ENCODE measurements around the gene GHRL.
A peak's percentile ranks its signal among the peaks of the same experiment; 100 is the strongest.
"Not testable (repeated sequence)": the region's sequence is repeated elsewhere in the genome, so short reads cannot be mapped to it uniquely, and the experiment has no call there.

The GHRL gene

DNA sequence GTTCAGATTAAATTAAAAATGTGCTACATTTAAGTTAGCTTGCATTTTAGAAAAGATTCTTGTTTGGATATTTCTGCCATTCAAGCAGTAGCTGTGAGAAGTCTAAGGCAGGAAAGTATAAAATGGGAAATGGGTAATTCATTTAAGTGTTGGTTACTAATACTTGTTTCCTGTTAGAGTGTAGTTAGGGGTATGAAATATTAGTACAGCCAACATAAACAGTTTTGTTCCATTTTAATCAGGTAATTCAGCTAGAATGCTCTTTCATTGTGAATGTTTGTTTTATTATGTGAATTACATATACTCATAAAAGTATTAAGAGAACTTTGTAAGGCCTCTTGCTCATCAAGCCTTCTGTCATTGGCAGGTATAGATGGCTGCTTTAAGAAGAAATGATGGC lies 24.6 kb downstream of the GHRL start:
- Histone ChIP-seq H3K9ac (ENCODE audit: low read depth, low read length) (no peak overlapping the region), H3K27me3 (ENCODE audit: control insufficient read depth, insufficient read depth, low read length) (no peaks in the 10 kb centered on the region), H3K9me3 (ENCODE audit: control insufficient read depth, insufficient read depth, low read length) (no peaks in the 10 kb centered on the region), H3K4me1 (ENCODE audit: control insufficient read depth, insufficient read depth, low read length) (no peaks in the 10 kb centered on the region), H3K4me3 (ENCODE audit: low read depth, low read length) (no peak overlapping the region), H3K36me3 (ENCODE audit: control insufficient read depth, insufficient read depth, low read length) (peaks cover 14% of the 10 kb centered on the region)

DNA sequence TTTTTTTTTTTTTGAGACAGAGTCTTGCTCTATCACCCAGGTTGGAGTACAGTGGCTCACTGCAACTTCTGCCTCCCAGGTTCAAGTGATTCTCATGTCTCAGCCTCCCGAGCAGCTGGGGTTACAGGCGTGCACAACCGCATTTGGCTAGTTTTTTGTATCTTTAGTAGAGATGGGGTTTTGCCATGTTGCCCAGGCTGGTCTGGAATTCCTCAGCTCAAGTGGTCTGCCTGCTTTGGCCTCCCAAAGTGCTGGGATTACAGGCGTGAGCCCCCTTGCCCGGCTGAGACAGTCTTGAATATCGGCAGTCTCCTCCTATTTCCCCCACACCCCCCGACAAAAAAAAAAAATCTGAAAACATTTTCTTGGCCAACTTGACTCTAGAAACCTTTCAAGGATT lies 25.8 kb downstream of the GHRL start:
- H3K4me1 ChIP-seq (ENCODE audit: control insufficient read depth, insufficient read depth, low read length); H3K4me3 ChIP-seq (ENCODE audit: low read depth, low read length); H3K27me3 ChIP-seq (ENCODE audit: control insufficient read depth, insufficient read depth, low read length); H3K9ac ChIP-seq (ENCODE audit: low read depth, low read length); H3K9me3 ChIP-seq (ENCODE audit: control insufficient read depth, insufficient read depth, low read length): not testable (repeated sequence)
- H3K36me3 ChIP-seq (ENCODE audit: control insufficient read depth, insufficient read depth, low read length): peaks cover 14% of the 10 kb centered on the region

DNA sequence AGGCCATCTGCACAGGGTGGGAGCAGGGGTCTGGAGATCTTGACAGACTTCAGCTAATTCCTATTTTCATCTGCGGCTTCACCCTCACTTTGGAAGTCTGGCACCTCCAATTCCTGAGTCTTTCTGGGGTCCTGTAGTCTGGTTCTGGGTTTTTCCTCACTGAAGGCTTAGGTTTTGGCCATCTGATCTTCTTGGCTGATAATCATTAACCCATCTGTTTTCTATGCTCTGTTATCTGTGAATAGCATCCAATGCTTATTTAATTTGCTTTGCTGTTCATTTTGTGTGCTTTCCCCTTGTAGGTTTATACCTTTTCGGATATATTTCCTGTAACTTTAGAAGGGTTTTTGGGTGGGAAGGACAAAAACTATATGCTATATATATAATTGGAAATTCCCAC lies 26.9 kb downstream of the GHRL start:
- Histone ChIP-seq H3K4me1 (ENCODE audit: control insufficient read depth, insufficient read depth, low read length) (no peaks in the 10 kb centered on the region), H3K9ac (ENCODE audit: low read depth, low read length) (no peak overlapping the region), H3K4me3 (ENCODE audit: low read depth, low read length) (no peak overlapping the region), H3K27me3 (ENCODE audit: control insufficient read depth, insufficient read depth, low read length) (no peaks in the 10 kb centered on the region), H3K9me3 (ENCODE audit: control insufficient read depth, insufficient read depth, low read length) (no peaks in the 10 kb centered on the region), H3K36me3 (ENCODE audit: control insufficient read depth, insufficient read depth, low read length) (peaks cover 14% of the 10 kb centered on the region)

- H3K4me3 ChIP-seq (ENCODE audit: low read depth, low read length): no peak overlapping the region
- no peaks in the 10 kb centered on the region for H3K9me3 ChIP-seq (ENCODE audit: control insufficient read depth, insufficient read depth, low read length)
- no peaks in the 10 kb centered on the region for H3K27me3 ChIP-seq (ENCODE audit: control insufficient read depth, insufficient read depth, low read length)
- peaks cover 10% of the 10 kb centered on the region for H3K36me3 ChIP-seq (ENCODE audit: control insufficient read depth, insufficient read depth, low read length)
- no peaks in the 10 kb centered on the region for H3K4me1 ChIP-seq (ENCODE audit: control insufficient read depth, insufficient read depth, low read length)
- H3K9ac ChIP-seq (ENCODE audit: low read depth, low read length): no peak overlapping the region
Observed at GRCh38 chr3:10263646-10264363, 28.9 kb downstream of the GHRL start.

- Histone ChIP-seq H3K9me3 (ENCODE audit: control insufficient read depth, insufficient read depth, low read length) (no peaks in the 10 kb centered on the region), H3K27me3 (ENCODE audit: control insufficient read depth, insufficient read depth, low read length) (no peaks in the 10 kb centered on the region), H3K9ac (ENCODE audit: low read depth, low read length) (no peak overlapping the region), H3K36me3 (ENCODE audit: control insufficient read depth, insufficient read depth, low read length) (peaks cover 10% of the 10 kb centered on the region), H3K4me3 (ENCODE audit: low read depth, low read length) (no peak overlapping the region), H3K4me1 (ENCODE audit: control insufficient read depth, insufficient read depth, low read length) (no peaks in the 10 kb centered on the region)
Observed at GRCh38 chr3:10262027-10262426, 30.7 kb downstream of the GHRL start.

DNA sequence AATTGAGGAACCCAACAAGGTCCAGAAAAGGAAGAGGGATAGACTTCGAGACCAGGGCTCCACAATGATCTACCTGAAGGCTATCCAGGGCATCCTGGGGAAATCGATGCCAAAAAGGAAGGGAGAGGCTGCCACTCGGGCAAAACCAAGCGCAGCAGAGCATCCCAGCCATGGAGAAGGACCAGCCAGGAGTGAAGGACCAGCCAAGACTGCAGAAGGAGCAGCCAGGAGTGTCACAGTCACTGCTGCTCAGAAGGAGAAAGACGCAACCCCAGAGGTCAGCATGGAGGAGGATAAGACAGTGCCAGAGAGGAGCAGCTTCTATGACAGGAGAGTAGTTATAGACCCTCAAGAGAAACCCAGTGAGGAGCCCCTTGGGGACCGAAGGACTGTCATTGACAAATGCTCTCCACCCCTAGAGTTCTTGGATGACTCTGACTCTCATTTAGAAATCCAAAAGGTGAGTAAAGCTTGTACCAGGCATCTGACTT lies 32.5 kb downstream of the GHRL start:
- Histone ChIP-seq H3K36me3 (ENCODE audit: control insufficient read depth, insufficient read depth, low read length) (peaks cover 8% of the 10 kb centered on the region), H3K4me1 (ENCODE audit: control insufficient read depth, insufficient read depth, low read length) (no peaks in the 10 kb centered on the region), H3K4me3 (ENCODE audit: low read depth, low read length) (no peak overlapping the region), H3K9ac (ENCODE audit: low read depth, low read length) (no peak overlapping the region), H3K27me3 (ENCODE audit: control insufficient read depth, insufficient read depth, low read length) (no peaks in the 10 kb centered on the region), H3K9me3 (ENCODE audit: control insufficient read depth, insufficient read depth, low read length) (no peaks in the 10 kb centered on the region)

DNA sequence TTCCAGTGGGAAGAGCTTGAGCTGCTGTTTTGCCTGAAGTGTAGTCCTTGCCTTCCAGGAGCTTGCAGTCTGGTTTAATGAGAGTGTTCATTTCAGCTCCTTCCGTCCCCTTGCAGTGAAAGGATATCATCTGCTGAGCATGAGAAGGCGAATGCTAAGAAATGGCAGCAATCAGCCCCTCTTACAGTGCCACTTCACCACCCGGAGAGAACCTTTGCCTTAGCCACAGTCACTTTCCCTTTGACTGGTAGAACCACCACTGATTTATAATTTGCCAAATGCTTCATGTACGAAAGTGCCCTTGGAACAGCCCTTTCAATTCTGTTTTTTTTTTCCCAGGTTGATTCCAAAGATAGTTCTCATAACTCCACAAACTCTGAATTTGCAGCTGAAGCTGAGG lies 32.9 kb downstream of the GHRL start:
- no peaks in the 10 kb centered on the region for H3K9me3 ChIP-seq (ENCODE audit: control insufficient read depth, insufficient read depth, low read length)
- H3K27me3 ChIP-seq (ENCODE audit: control insufficient read depth, insufficient read depth, low read length): no peaks in the 10 kb centered on the region
- H3K36me3 ChIP-seq (ENCODE audit: control insufficient read depth, insufficient read depth, low read length): peaks cover 8% of the 10 kb centered on the region
- H3K4me1 ChIP-seq (ENCODE audit: control insufficient read depth, insufficient read depth, low read length): no peaks in the 10 kb centered on the region
- H3K4me3 ChIP-seq (ENCODE audit: low read depth, low read length): no peak overlapping the region
- no peak overlapping the region for H3K9ac ChIP-seq (ENCODE audit: low read depth, low read length)

- Histone ChIP-seq H3K4me1 (ENCODE audit: control insufficient read depth, insufficient read depth, low read length) (no peaks in the 10 kb centered on the region), H3K36me3 (ENCODE audit: control insufficient read depth, insufficient read depth, low read length) (peaks cover 13% of the 10 kb centered on the region), H3K9me3 (ENCODE audit: control insufficient read depth, insufficient read depth, low read length) (no peaks in the 10 kb centered on the region), H3K9ac (ENCODE audit: low read depth, low read length) (no peak overlapping the region), H3K27me3 (ENCODE audit: control insufficient read depth, insufficient read depth, low read length) (no peaks in the 10 kb centered on the region), H3K4me3 (ENCODE audit: low read depth, low read length) (no peak overlapping the region)
Observed at GRCh38 chr3:10259036-10259435, 33.7 kb downstream of the GHRL start.

DNA sequence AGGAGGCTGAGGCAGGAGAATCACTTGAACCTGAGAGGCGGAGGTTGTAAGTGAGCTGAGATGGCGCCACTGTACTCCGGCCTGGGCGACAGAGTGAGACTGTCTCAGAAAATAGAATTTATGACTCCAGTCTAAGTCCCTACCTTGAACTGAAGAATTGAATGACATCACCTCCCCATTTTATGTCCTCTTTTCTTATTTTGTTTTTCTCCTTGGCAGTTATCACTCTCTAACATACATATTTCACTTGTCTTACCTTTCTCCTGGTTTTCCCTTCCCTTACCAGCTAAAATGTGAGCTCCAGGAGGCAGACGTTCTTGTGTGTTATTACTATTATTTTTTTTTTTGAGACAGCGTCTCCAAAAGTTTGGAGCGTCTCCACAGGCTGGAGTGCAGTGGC lies 36.9 kb downstream of the GHRL start:
- no peaks in the 10 kb centered on the region for H3K9me3 ChIP-seq (ENCODE audit: control insufficient read depth, insufficient read depth, low read length)
- H3K4me3 ChIP-seq (ENCODE audit: low read depth, low read length): no peak overlapping the region
- no peak overlapping the region for H3K9ac ChIP-seq (ENCODE audit: low read depth, low read length)
- H3K36me3 ChIP-seq (ENCODE audit: control insufficient read depth, insufficient read depth, low read length): peaks cover 16% of the 10 kb centered on the region
- no peaks in the 10 kb centered on the region for H3K27me3 ChIP-seq (ENCODE audit: control insufficient read depth, insufficient read depth, low read length)
- peaks cover under 1% of the 10 kb centered on the region for H3K4me1 ChIP-seq (ENCODE audit: control insufficient read depth, insufficient read depth, low read length)

GRCh38 chr3:10253731-10254130 lies 39.0 kb downstream of the GHRL start:
- no peak overlapping the region for H3K4me3 ChIP-seq (ENCODE audit: low read depth, low read length)
- no peaks in the 10 kb centered on the region for H3K27me3 ChIP-seq (ENCODE audit: control insufficient read depth, insufficient read depth, low read length)
- no peak overlapping the region for H3K9ac ChIP-seq (ENCODE audit: low read depth, low read length)
- no peaks in the 10 kb centered on the region for H3K9me3 ChIP-seq (ENCODE audit: control insufficient read depth, insufficient read depth, low read length)
- H3K36me3 ChIP-seq (ENCODE audit: control insufficient read depth, insufficient read depth, low read length): peaks cover 10% of the 10 kb centered on the region
- peaks cover 9% of the 10 kb centered on the region for H3K4me1 ChIP-seq (ENCODE audit: control insufficient read depth, insufficient read depth, low read length)

GRCh38 chr3:10251006-10251405 lies 41.7 kb downstream of the GHRL start:
- H3K27me3 ChIP-seq (ENCODE audit: control insufficient read depth, insufficient read depth, low read length): peaks cover 6% of the 10 kb centered on the region

DNA sequence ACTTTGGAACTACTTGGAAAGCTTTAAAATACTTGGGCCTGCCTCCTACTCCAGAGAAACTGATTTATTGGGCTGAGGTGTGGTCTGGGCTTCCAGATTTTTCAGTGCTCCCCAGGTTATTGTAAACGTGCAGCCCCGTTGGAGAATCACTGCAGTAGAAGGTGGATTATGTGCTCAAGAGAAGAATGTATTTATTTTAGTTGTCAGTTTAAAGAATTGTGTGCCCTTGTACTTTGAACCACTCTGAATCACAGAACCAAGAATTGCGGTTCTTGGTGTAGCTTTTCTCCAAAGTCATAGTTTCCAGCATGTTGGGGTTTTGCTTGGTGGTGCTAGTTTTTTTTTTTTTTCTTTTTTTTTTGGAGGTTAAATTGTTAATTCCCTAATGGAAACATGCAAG lies 42.9 kb downstream of the GHRL start:
- Histone ChIP-seq H3K27me3 (ENCODE audit: control insufficient read depth, insufficient read depth, low read length) (peaks cover 6% of the 10 kb centered on the region), H3K4me1 (ENCODE audit: control insufficient read depth, insufficient read depth, low read length) (peaks cover 9% of the 10 kb centered on the region), H3K9ac (ENCODE audit: low read depth, low read length) (peak overlapping the region; percentile 71), H3K36me3 (ENCODE audit: control insufficient read depth, insufficient read depth, low read length) (peaks cover 10% of the 10 kb centered on the region), H3K9me3 (ENCODE audit: control insufficient read depth, insufficient read depth, low read length) (peaks cover 6% of the 10 kb centered on the region), H3K4me3 (ENCODE audit: low read depth, low read length) (peak overlapping the region; percentile 86)

More at GRCh38 chr3:10251006-10251405, 41.7 kb downstream of the GHRL start:
- Histone ChIP-seq H3K4me1 (ENCODE audit: control insufficient read depth, insufficient read depth, low read length) (peaks cover 9% of the 10 kb centered on the region), H3K9me3 (ENCODE audit: control insufficient read depth, insufficient read depth, low read length) (no peaks in the 10 kb centered on the region), H3K4me3 (ENCODE audit: low read depth, low read length) (no peak overlapping the region), H3K9ac (ENCODE audit: low read depth, low read length) (no peak overlapping the region), H3K36me3 (ENCODE audit: control insufficient read depth, insufficient read depth, low read length) (peaks cover 10% of the 10 kb centered on the region)

Measured in iPS-15b (cell line).